ENCODE data around the gene CACNA1C.

The CACNA1C gene

GRCh38 chr12:2140858-2141519 is 88.2 kb downstream of the CACNA1C start:
- no peak for DNase-seq (ENCODE audit: low read depth)

GRCh38 chr12:2142068-2142467 is 89.3 kb downstream of the CACNA1C start:
- DNase-seq (ENCODE audit: low read depth): no peak

- no peak for DNase-seq (ENCODE audit: low read depth)
These were observed 92.2 kb downstream of the CACNA1C start for GRCh38 chr12:2144951-2145350.

GRCh38 chr12:2145433-2145998 is 92.7 kb downstream of the CACNA1C start:
- DNase-seq (ENCODE audit: low read depth): no peak

- DNase-seq (ENCODE audit: low read depth): no peak
These were observed 94.5 kb downstream of the CACNA1C start for GRCh38 chr12:2147335-2147734.

GRCh38 chr12:2149091-2149490 is 96.3 kb downstream of the CACNA1C start:
- DNase-seq (ENCODE audit: low read depth): no peak

- no peak for DNase-seq (ENCODE audit: low read depth)
These were observed 98.0 kb downstream of the CACNA1C start for GRCh38 chr12:2150833-2151232.

- DNase-seq (ENCODE audit: low read depth): no peak
These were observed 98.6 kb downstream of the CACNA1C start for GRCh38 chr12:2151391-2151790.

GRCh38 chr12:2152134-2152533 is 99.3 kb downstream of the CACNA1C start:
- DNase-seq (ENCODE audit: low read depth): no peak

- no peak for DNase-seq (ENCODE audit: low read depth)
These were observed 101.3 kb downstream of the CACNA1C start for GRCh38 chr12:2154050-2154449.

GRCh38 chr12:2154521-2154920 is 101.7 kb downstream of the CACNA1C start:
- no peak for DNase-seq (ENCODE audit: low read depth)

GRCh38 chr12:2156333-2156732 is 103.5 kb downstream of the CACNA1C start:
- DNase-seq (ENCODE audit: low read depth): no peak

- DNase-seq (ENCODE audit: low read depth): no peak
These were observed 107.3 kb downstream of the CACNA1C start for GRCh38 chr12:2160043-2160442.

- no peak for DNase-seq (ENCODE audit: low read depth)
These were observed 108.7 kb downstream of the CACNA1C start for GRCh38 chr12:2161473-2161872.

GRCh38 chr12:2163177-2163941 is 110.6 kb downstream of the CACNA1C start:
- DNase-seq (ENCODE audit: low read depth): no peak

- no peak for DNase-seq (ENCODE audit: low read depth)
These were observed 112.2 kb downstream of the CACNA1C start for GRCh38 chr12:2165021-2165420.

- no peak for DNase-seq (ENCODE audit: low read depth)
These were observed 113.1 kb downstream of the CACNA1C start for GRCh38 chr12:2165927-2166326.

GRCh38 chr12:2166696-2167095 is 113.9 kb downstream of the CACNA1C start:
- no peak for DNase-seq (ENCODE audit: low read depth)

- no peak for DNase-seq (ENCODE audit: low read depth)
These were observed 114.4 kb downstream of the CACNA1C start for GRCh38 chr12:2167231-2167630.

GRCh38 chr12:2168808-2169207 is 116.0 kb downstream of the CACNA1C start:
- no peak for DNase-seq (ENCODE audit: low read depth)

GRCh38 chr12:2169489-2169888 is 116.7 kb downstream of the CACNA1C start:
- no peak for DNase-seq (ENCODE audit: low read depth)

GRCh38 chr12:2169940-2170339 is 117.2 kb downstream of the CACNA1C start:
- DNase-seq (ENCODE audit: low read depth): no peak

GRCh38 chr12:2170376-2170775 is 117.6 kb downstream of the CACNA1C start:
- DNase-seq (ENCODE audit: low read depth): no peak

Measured in activated T-cell treated with anti-CD3 and anti-CD28 coated beads for 48 hours (primary cell).